Right ventricle myocardium superior (tissue), 1 donor: ENCODE measurements around the gene PKD1L1. TPM values are rescaled to one million over a fixed set of nuclear protein-coding genes. Genes with fewer than 3 reads are reported as not detected.

Experiments used
- ATAC-seq: fragments of 200-7000 bp; cut with Tn5 transposase; one replicate; pipeline ENCODE4 v1.9.1; 2020; ENCODE audit warnings: mild to moderate bottlenecking; ENCODE audit not compliant: poor library complexity
- DNase-seq: peaks from one replicate; pipeline ENCODE4 v3.0.0-alpha.2; 2020
- intact Hi-C: fragments of 100-400 bp; cut with DNase I; formaldehyde crosslinking; loops from one replicate; pipeline ENCODE4 v1.11.2; 2022
- total RNA-seq: library from RNA; stranded (reverse); fragmentation: NEBNext Ultra II Directional; extraction: Animal tissue kit (Norgen Biotek cat#: 25700); gene quantifications from one replicate; pipeline ENCODE4 v1.2.1, GENCODE V29; 2021
- donor health status: DM: no; HTN: yes; CAD: no; lungs with severe emphysema.

Gene PKD1L1
- total RNA-seq, 1 donor from 2014 or later, result 1.9 TPM

GRCh38 chr7:47788083-47788482 lies 160.2 kb downstream of the PKD1L1 start:
- intact Hi-C loops, result no loop called here
- DNase-seq, result no peak
- ATAC-seq, result no peak

- no peak for DNase-seq
- ATAC-seq, result no peak
- intact Hi-C loops, result no loop called here
These were observed 160.8 kb downstream of the PKD1L1 start for GRCh38 chr7:47787249-47788069.

GRCh38 chr7:47786557-47787248 lies 161.6 kb downstream of the PKD1L1 start:
- DNase-seq (peak; percentile 49), ATAC-seq (peak; percentile 66)
- intact Hi-C loops, result no loop called here

- intact Hi-C loops, result no loop called here
- DNase-seq (no peak), ATAC-seq (no peak)
These were observed 162.2 kb downstream of the PKD1L1 start for GRCh38 chr7:47785923-47786556.

GRCh38 chr7:47783456-47784223 lies 164.6 kb downstream of the PKD1L1 start:
- DNase-seq (peak; percentile 43), ATAC-seq (peak; percentile 80)
- intact Hi-C loops, result no loop called here

- ATAC-seq (no peak), DNase-seq (no peak)
- intact Hi-C loops, result no loop called here
These were observed 165.5 kb downstream of the PKD1L1 start for GRCh38 chr7:47782792-47783191.

GRCh38 chr7:47782022-47782421 lies 166.2 kb downstream of the PKD1L1 start:
- intact Hi-C loops, result no loop called here
- ATAC-seq, result no peak
- DNase-seq, result no peak

- intact Hi-C loops, result no loop called here
- no peak for DNase-seq
- ATAC-seq, result no peak
These were observed 167.7 kb downstream of the PKD1L1 start for GRCh38 chr7:47780555-47780954.

GRCh38 chr7:47779341-47779771 lies 168.9 kb downstream of the PKD1L1 start:
- ATAC-seq (no peak), DNase-seq (no peak)
- intact Hi-C loops, result no loop called here

GRCh38 chr7:47778153-47778661 lies 170.1 kb downstream of the PKD1L1 start:
- no peak for ATAC-seq
- intact Hi-C loops, result no loop called here

GRCh38 chr7:47777531-47778152 lies 170.6 kb downstream of the PKD1L1 start:
- ATAC-seq (no peak), DNase-seq (no peak)
- intact Hi-C loops, result no loop called here

More at GRCh38 chr7:47778153-47778661, 170.1 kb downstream of the PKD1L1 start:
- DNase-seq, result no peak

- ATAC-seq (no peak), DNase-seq (no peak)
- intact Hi-C loops, result no loop called here
These were observed 171.9 kb downstream of the PKD1L1 start for GRCh38 chr7:47776335-47776734.

GRCh38 chr7:47775238-47775637 lies 173.0 kb downstream of the PKD1L1 start:
- DNase-seq (no peak), ATAC-seq (no peak)
- intact Hi-C loops, result no loop called here

GRCh38 chr7:47772492-47772891 lies 175.8 kb downstream of the PKD1L1 start:
- ATAC-seq, result no peak
- intact Hi-C loops, result no loop called here
- DNase-seq, result no peak

- DNase-seq (no peak), ATAC-seq (no peak)
- intact Hi-C loops, result no loop called here
These were observed 176.3 kb downstream of the PKD1L1 start for GRCh38 chr7:47771990-47772360.

GRCh38 chr7:47771336-47771989 lies 176.8 kb downstream of the PKD1L1 start:
- ATAC-seq, result no peak
- no peak for DNase-seq
- intact Hi-C loops, result no loop called here

GRCh38 chr7:47766126-47766525 lies 182.1 kb downstream of the PKD1L1 start:
- DNase-seq (no peak), ATAC-seq (no peak)
- intact Hi-C loops, result no loop called here
